ENCODE measurements around the gene CLDN14. TPM values are rescaled to one million over a fixed set of nuclear protein-coding genes. Genes with fewer than 3 reads are reported as not detected.

CLDN14 gene
- total RNA-seq, 4 donors from 2014 or later, result not detected

DNA sequence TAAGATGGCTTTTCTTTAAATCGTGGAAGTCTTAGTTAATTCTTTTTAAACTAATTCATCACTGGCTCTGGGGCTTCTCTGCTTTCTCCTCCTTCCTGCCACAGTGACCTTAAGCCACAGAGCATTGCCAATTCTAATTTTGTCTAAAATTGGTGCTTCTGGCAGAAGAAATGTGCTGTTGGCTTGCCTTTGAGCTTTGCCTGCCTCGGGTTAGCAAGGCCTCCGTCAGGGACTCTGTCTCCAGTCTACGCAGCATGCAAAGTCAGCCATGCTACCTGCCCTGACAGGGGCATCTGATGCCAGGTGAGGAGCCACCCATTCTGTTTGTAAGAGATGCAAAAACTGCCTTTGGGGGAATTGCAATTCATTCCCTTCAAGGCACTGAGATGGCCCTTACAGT, 25.2 kb downstream of the CLDN14 start:
- ATAC-seq (ENCODE audit: low FRiP score) (no peak), DNase-seq (ENCODE audit: low spot score) (no peak)
- TF ChIP-seq, protein P1, sequence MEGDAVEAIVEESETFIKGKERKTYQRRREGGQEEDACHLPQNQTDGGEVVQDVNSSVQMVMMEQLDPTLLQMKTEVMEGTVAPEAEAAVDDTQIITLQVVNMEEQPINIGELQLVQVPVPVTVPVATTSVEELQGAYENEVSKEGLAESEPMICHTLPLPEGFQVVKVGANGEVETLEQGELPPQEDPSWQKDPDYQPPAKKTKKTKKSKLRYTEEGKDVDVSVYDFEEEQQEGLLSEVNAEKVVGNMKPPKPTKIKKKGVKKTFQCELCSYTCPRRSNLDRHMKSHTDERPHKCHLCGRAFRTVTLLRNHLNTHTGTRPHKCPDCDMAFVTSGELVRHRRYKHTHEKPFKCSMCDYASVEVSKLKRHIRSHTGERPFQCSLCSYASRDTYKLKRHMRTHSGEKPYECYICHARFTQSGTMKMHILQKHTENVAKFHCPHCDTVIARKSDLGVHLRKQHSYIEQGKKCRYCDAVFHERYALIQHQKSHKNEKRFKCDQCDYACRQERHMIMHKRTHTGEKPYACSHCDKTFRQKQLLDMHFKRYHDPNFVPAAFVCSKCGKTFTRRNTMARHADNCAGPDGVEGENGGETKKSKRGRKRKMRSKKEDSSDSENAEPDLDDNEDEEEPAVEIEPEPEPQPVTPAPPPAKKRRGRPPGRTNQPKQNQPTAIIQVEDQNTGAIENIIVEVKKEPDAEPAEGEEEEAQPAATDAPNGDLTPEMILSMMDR (IDR thresholded peaks at IDR 0.05), result no peak

DNA sequence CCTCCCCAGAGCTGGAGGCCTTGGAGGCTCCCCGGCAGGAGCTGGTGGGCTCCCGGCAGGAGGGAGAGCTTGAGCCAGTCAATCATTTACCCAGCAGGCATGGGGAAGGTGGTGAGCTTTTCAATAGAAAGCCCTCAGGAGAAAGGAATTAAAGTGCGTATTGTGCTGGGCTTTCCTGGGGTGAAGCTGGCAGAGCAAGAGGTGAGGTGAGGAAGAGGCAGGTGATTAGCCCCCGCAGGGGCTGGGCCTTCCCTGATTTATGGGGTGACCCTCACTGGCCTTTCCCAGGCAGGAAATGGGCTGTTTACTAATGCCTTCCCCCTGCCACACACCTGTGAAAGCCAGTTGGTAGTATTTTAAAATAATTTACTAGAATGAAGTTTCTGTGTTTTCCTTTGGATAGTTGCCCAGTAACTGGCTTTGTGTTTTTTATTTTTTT, 25.8 kb downstream of the CLDN14 start:
- DNase-seq (ENCODE audit: low spot score) (no peak), ATAC-seq (ENCODE audit: low FRiP score) (no peak)
- TF ChIP-seq, protein P1 (IDR thresholded peaks at IDR 0.05), result no peak

DNA sequence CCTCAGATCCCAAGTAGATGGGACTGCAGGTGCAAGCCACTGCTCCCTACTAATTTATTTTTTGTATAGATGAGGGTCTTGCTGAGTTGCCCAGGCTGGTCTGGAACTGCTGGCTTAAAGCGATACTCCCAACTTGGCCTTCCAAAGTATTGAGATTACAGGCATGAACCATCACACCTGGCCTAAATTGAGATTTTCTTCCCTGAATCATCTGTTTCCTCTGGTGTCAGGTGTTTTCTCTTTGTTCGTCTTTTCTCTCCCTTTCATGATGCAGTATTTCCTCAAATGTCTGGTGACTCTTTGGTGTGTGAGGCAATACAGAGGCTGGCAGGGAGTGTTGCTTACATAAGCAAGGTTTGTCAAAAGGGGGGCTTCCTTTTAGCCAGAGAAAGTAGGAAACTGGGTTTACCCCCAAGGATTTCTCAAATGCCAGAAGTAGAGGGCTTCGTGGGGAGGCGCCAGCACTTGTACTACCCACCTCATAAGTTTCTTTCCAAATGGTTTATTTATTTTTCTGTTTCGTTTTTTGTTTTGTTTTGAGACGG, 27.6 kb downstream of the CLDN14 start:
- ATAC-seq (ENCODE audit: low FRiP score), result no peak
- TF ChIP-seq, protein P1 (IDR thresholded peaks at IDR 0.05), result no peak
- no peak for DNase-seq (ENCODE audit: low spot score)

GRCh38 chr21:36451506-36451905, 28.4 kb downstream of the CLDN14 start:
- DNase-seq (ENCODE audit: low spot score) (no peak), ATAC-seq (ENCODE audit: low FRiP score) (no peak)
- TF ChIP-seq, protein P1 (IDR thresholded peaks at IDR 0.05), result no peak

- TF ChIP-seq, protein P1 (IDR thresholded peaks at IDR 0.05), result no peak
- no peak for DNase-seq (ENCODE audit: low spot score)
- ATAC-seq (ENCODE audit: low FRiP score), result peak; percentile 44
Observed at GRCh38 chr21:36450511-36450910, 29.4 kb downstream of the CLDN14 start.

- DNase-seq (ENCODE audit: low spot score) (no peak), ATAC-seq (ENCODE audit: low FRiP score) (no peak)
- TF ChIP-seq, protein P1 (IDR thresholded peaks at IDR 0.05), result no peak
Observed at GRCh38 chr21:36446301-36446700, 33.6 kb downstream of the CLDN14 start.

- DNase-seq (ENCODE audit: low spot score), result no peak
- ATAC-seq (ENCODE audit: low FRiP score), result no peak
- TF ChIP-seq, protein P1 (IDR thresholded peaks at IDR 0.05), result no peak
Observed at GRCh38 chr21:36441715-36442114, 38.2 kb downstream of the CLDN14 start.

All from omental fat pad (tissue), 4 donors.